ENCODE results near the gene QPCT.

GRCh38 chr2:37388074-37388473 is 43.6 kb downstream of the QPCT start:
- TF ChIP-seq, protein P1, sequence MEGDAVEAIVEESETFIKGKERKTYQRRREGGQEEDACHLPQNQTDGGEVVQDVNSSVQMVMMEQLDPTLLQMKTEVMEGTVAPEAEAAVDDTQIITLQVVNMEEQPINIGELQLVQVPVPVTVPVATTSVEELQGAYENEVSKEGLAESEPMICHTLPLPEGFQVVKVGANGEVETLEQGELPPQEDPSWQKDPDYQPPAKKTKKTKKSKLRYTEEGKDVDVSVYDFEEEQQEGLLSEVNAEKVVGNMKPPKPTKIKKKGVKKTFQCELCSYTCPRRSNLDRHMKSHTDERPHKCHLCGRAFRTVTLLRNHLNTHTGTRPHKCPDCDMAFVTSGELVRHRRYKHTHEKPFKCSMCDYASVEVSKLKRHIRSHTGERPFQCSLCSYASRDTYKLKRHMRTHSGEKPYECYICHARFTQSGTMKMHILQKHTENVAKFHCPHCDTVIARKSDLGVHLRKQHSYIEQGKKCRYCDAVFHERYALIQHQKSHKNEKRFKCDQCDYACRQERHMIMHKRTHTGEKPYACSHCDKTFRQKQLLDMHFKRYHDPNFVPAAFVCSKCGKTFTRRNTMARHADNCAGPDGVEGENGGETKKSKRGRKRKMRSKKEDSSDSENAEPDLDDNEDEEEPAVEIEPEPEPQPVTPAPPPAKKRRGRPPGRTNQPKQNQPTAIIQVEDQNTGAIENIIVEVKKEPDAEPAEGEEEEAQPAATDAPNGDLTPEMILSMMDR (IDR thresholded peaks at IDR 0.05), result no peak
- TF ChIP-seq EP300 (IDR thresholded peaks at IDR 0.05) (no peak), POLR2A (IDR thresholded peaks at IDR 0.05; ENCODE audit: low read depth) (no peak), POLR2AphosphoS5 (IDR thresholded peaks at IDR 0.05) (peak in 1 of 2 donors; percentile 16)
